Sigmoid colon (tissue), 4 donors: ENCODE measurements around the gene CTSA.

Experiments
- EP300 ChIP-seq, 4 donors: sonication (generic); formaldehyde crosslinking; IDR thresholded peaks; one replicate each; pipeline ENCODE4 v1.6.1; 2017; ENCODE audit warnings: antibody characterized with exemption in 4 of 4
- POLR2A ChIP-seq, 2 donors: fragments of 450-650 bp; IDR thresholded peaks; one replicate each; pipeline ENCODE4 v1.6.1; 2016; ENCODE audit warnings: antibody characterized with exemption in 2 of 2, mild to moderate bottlenecking in 2 of 2, moderate library complexity in 2 of 2
- POLR2AphosphoS5 ChIP-seq, 4 donors: sonication (generic); formaldehyde crosslinking; IDR thresholded peaks; one replicate each; pipeline ENCODE4 v1.6.1; 2017; ENCODE audit warnings: antibody characterized with exemption in 4 of 4
- TF ChIP-seq, protein P1 (sequence below), 4 experiments: fragments of 450-650 bp in 3 of 4; fragments of 200-600 bp in 1 of 4; IDR thresholded peaks; one replicate each; pipeline ENCODE4 v1.5.1; 2016 to 2019; ENCODE audit warnings: antibody characterized with exemption in 4 of 4, mild to moderate bottlenecking in 3 of 4, moderate library complexity in 2 of 4

GRCh38 chr20:45897289-45897688 lies 6.2 kb downstream of the CTSA start:
- no peak for TF ChIP-seq POLR2A (IDR thresholded peaks at IDR 0.05)
- no peak for TF ChIP-seq POLR2AphosphoS5 (IDR thresholded peaks at IDR 0.05)
- TF ChIP-seq, protein P1, sequence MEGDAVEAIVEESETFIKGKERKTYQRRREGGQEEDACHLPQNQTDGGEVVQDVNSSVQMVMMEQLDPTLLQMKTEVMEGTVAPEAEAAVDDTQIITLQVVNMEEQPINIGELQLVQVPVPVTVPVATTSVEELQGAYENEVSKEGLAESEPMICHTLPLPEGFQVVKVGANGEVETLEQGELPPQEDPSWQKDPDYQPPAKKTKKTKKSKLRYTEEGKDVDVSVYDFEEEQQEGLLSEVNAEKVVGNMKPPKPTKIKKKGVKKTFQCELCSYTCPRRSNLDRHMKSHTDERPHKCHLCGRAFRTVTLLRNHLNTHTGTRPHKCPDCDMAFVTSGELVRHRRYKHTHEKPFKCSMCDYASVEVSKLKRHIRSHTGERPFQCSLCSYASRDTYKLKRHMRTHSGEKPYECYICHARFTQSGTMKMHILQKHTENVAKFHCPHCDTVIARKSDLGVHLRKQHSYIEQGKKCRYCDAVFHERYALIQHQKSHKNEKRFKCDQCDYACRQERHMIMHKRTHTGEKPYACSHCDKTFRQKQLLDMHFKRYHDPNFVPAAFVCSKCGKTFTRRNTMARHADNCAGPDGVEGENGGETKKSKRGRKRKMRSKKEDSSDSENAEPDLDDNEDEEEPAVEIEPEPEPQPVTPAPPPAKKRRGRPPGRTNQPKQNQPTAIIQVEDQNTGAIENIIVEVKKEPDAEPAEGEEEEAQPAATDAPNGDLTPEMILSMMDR (IDR thresholded peaks at IDR 0.05) = no peak
- no peak for TF ChIP-seq EP300 (IDR thresholded peaks at IDR 0.05)
